OCI-LY1 (cell line): ENCODE measurements around the gene KCNK16.

Experiments
- EZH2 ChIP-seq: fragments of 200-600 bp; sonication (generic), shearing (Covaris generic); IDR thresholded peaks from 2 replicates; pipeline ENCODE4 v1.8.0; 2017; ENCODE audit warnings: borderline replicate concordance, mixed run types, mild to moderate bottlenecking, antibody characterized with exemption, low read length, moderate library complexity, mixed read lengths
- TF ChIP-seq, protein P1 (sequence below): fragments of 200-600 bp; sonication (generic), shearing (Covaris generic); IDR thresholded peaks from 2 replicates; pipeline ENCODE4 v1.5.1; 2017; ENCODE audit warnings: mild to moderate bottlenecking, antibody characterized with exemption, low read length, moderate library complexity, mixed read lengths

DNA sequence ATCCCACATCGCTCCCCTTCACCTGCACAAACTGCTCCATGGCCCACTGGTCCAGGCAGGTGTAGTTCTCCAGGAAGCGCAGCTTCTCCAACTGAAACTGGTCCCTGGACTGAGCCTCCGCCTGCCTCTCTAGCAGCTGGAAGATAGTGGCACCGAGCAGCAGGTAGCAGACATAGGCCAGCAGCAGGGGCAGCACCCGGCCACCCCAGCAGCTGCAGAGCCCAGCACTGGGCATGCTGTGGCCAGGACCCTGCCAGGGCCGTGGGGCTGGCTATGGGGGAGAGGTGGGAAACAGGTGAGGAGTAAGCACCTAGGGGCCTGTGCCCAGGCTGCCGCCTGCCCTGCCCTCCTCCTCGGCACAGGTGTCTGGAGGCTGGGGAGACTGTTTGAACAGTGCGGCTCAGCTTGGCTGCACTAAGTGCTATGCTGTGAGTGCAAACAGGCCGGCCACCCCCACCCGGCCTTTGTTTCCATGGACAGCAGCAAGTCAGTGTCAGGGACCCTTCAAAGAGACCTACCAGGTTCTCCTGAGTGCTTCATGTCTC, at the start of gene KCNK16:
- TF ChIP-seq, protein P1, sequence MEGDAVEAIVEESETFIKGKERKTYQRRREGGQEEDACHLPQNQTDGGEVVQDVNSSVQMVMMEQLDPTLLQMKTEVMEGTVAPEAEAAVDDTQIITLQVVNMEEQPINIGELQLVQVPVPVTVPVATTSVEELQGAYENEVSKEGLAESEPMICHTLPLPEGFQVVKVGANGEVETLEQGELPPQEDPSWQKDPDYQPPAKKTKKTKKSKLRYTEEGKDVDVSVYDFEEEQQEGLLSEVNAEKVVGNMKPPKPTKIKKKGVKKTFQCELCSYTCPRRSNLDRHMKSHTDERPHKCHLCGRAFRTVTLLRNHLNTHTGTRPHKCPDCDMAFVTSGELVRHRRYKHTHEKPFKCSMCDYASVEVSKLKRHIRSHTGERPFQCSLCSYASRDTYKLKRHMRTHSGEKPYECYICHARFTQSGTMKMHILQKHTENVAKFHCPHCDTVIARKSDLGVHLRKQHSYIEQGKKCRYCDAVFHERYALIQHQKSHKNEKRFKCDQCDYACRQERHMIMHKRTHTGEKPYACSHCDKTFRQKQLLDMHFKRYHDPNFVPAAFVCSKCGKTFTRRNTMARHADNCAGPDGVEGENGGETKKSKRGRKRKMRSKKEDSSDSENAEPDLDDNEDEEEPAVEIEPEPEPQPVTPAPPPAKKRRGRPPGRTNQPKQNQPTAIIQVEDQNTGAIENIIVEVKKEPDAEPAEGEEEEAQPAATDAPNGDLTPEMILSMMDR, result no peak
- no peak for TF ChIP-seq EZH2
